GM19025 (cell line): ENCODE measurements around the gene INSIG2.
A peak's percentile ranks its signal among the peaks of the same experiment; 100 is the strongest.
"Not testable (repeated sequence)": the region's sequence is repeated elsewhere in the genome, so short reads cannot be mapped to it uniquely, and the experiment has no call there.

Experiments used
- ATAC-seq: cut with Tn5 transposase; IDR thresholded peaks from one replicate; pipeline ENCODE4 v1.9.1; 2021; ENCODE audit warnings: mild to moderate bottlenecking, low read depth, moderate library complexity; ENCODE audit not compliant: unreplicated experiment

The INSIG2 gene

GRCh38 chr2:118058951-118059350, 29.3 kb upstream of the INSIG2 start:
- ATAC-seq = no peak

- ATAC-seq = no peak
Observed at GRCh38 chr2:118059919-118060478, 28.3 kb upstream of the INSIG2 start.

DNA sequence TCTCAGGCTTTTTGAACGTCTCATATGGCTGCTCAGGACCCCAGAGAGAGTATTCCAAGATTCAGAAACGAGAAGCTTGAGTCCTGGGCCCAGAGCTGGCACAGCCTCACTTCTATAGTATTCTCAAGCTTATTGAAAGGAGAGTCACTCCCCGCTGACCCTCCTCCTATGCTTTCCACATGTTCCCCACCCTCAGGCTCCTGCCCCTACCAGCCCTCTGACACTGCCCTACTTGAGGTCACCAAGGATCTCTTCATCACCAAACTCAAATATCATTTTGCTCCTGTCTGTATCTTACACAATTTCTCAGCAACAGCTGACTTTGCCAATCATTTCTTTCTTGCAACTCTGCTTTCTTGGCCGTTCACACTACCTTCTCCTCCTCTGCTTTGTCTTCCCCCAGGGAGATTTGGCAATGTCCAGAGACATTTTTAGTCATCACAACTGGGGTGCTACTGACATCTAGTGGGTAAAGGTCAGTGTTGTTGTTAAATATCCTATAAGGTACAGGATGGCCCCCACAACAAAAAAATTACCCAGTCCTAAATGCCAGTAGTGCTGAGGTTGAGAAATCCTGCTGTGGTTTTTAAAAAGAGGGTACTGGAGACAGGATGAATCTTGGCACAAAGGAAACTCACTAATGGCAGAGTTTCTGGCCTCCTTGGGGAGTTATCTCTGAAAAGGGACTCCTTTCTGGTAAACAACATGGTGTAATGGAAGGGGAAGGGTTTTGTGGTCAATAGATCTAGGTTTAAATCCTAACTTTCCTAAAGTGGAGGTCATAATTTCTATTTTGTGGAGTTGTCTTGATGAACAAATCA, 26.9 kb upstream of the INSIG2 start:
- peak; percentile 78 for ATAC-seq

DNA sequence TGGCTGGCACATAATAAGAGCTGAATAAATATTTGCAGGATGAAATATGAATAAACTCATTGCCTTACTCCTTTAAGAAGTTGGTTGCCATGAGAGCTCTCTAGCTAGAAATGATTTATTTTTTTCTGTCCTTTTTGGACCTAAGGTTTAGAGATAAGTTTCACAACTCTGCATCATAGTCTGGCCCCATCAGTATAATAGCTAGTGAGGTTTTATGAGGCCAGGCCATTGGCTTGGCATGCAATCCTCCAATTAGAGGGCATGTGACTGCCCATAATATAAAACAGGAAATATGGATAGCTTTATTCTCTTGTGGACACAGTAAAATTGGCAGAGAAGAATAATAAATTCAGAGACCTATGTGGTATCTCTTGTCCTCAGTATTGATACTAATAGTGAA, 26.2 kb upstream of the INSIG2 start:
- no peak for ATAC-seq

GRCh38 chr2:118062669-118063068, 25.6 kb upstream of the INSIG2 start:
- no peak for ATAC-seq

GRCh38 chr2:118065015-118065706, 23.1 kb upstream of the INSIG2 start:
- no peak for ATAC-seq

DNA sequence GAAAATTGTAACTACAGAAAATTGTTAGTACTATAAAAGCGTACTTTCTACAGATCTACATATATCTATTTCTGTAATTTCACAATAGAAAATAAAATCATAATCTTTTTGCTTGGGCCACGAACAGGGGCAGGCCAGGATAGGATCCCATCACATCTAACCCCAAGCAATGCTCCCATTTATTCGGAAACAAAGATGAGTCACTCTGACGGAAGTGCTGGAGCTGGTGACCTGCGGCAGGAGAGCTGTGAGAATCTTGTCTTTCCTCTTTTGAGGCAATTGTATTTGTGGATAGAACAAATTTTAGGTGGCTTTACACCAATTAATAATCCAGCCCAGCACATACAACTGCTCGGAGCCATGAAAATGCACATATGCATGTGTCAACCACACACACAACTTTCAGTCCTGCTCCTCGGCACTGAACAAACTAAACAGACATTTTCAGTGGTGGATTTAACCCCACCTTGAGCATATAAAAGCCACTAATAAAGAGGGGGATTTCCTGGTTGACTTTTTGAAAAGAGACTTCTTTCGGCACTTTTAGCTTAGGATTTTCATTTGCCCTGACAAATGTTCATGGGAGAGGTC, 22.3 kb upstream of the INSIG2 start:
- no peak for ATAC-seq

GRCh38 chr2:118077636-118078247, 10.5 kb upstream of the INSIG2 start:
- ATAC-seq = no peak

DNA sequence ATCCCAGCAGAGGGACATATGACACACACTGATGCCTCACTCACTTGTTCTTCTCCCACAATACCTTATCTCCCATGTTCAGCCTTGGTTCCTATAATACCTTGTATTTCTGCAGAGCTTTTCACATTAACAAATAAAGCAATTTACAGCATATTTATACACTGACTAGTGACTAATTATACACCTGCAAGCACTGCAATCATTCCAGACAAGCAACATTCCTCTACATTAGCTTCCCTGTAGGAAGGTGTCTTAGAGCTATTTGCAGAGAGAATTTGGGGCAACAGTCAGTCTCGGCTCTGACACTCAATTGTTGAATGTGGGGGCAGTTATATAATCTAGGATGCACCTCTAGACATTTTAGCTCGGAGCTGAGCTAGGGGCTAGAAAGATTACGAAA, 9.5 kb upstream of the INSIG2 start:
- no peak for ATAC-seq

- no peak for ATAC-seq
Observed at GRCh38 chr2:118084491-118085089, 3.7 kb upstream of the INSIG2 start.

DNA sequence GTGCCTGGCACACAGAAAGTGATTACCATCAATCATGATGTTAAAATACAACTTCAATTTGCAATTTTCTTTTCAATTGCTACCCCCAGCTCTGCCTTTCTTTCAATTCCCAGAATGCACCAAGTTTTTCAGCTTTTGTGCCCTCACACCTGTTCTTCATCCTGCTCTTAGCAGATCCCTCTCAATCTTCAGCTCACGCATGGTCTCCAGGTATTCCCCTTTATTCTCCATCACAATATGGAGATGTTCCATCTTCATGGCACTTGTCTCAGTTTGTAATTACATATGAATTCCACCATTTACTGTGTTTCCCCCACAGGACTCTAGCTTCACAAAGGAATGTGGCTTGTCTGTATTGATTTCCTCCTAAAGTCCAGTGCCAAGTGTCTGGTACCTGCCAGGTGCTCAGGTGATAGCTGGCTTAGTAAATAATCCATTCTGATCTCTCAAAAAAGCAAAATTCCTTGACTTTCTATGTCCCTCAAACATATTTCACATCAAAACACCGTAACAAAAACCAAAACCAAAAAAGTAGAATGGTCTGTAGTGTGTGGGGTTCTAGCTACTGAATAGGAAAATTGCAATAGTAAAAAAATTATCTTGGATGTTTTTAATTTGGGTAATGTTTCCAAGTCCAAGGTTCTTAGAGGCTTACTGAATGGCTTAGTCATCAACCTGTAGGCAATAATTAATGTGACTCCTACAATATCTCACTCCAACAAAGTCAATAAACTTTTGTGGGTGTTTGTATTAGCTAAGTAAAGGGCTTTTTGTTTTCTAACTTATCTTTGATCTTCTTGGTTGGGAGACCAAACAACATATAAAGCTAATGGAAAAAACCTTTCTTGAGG, 2.9 kb upstream of the INSIG2 start:
- no peak for ATAC-seq

DNA sequence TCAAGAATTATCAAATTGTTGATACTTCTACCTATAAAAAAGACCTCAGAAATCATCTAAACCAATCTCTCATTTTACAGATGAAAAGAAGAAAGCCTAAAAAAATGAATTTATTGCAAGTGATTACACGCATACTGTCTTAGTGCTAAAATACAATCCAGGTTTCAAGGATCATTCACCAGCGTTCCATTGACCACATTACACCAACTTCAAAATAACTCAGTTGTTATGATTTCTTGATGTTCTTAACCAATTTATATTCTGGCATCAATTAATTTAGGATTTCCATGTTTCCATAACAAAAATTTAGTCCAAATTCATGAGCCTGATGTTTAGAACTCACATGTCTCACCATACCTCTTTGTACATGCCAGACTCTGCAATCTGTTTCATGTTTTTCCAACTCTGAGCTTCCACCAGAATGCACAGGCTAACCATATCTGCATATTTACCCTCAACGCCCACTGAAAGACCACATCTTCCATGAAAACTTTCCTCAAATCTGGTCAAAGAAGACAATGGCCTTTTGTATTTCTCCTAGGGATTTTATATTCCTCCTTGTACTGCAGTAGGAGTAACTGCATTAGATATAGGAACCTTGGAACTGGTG, 2.1 kb upstream of the INSIG2 start:
- no peak for ATAC-seq

DNA sequence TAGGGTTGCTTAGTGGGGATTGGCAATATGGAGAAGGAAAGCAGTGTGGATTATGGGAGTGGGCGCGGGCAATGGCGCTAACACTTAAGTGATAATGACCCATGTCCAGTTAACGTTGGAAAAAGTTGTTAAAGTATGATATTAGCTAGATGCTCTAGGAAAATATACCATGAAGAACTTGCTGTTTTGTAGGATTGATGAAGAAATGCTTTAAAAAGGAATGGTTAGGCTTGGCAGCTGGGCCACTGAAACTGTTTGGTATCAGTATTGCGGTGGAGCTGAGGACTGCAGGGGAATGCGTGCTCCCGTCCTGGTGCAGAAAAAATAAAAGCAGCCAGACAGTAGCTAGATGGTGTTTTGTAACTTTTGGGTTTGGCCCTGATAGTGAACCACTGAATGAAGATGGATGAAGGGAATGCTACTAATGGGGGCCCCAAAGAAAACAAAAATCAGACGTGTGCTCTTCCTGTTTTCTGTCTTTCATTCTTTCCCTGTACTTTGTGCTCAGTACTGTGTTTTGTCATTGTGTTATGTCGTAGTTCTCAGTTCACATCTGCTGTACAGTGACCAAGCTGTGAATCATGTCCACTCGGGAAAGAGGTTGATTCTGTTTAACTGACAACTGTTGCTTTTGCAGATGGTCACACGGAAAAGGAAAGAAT, 999 bp downstream of the INSIG2 start:
- no peak for ATAC-seq

GRCh38 chr2:118090387-118091139, 2.3 kb downstream of the INSIG2 start:
- no peak for ATAC-seq

GRCh38 chr2:118091140-118091478, 2.8 kb downstream of the INSIG2 start:
- no peak for ATAC-seq

GRCh38 chr2:118091631-118092030, 3.4 kb downstream of the INSIG2 start:
- ATAC-seq = no peak

DNA sequence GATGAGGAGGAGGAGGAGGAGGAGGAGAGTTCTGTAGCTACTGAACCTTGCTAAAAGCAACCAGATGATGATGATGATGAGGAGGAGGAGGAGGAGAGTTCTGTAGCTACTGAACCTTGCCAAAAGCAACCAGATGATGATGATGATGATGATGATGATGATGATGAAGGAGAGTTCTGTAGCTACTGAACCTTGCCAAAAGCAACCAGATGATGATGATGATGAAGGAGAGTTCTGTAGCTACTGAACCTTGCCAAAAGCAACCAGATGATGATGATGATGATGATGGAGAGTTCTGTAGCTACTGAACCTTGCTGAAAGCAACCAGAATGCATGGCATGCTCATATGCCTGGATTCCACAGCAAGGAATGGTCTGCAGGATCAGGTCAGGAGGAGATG, 5.8 kb downstream of the INSIG2 start:
- ATAC-seq = not testable (repeated sequence)

- no peak for ATAC-seq
Observed at GRCh38 chr2:118094503-118094902, 6.2 kb downstream of the INSIG2 start.
